HL-60 (cell line): ENCODE data around the gene BRD4.

Source experiments
- CTCF ChIP-seq: IDR thresholded peaks from one replicate; pipeline ENCODE4 v1.5.1; 2011; ENCODE audit warnings: low read length, control low read depth, inconsistent platforms; ENCODE audit not compliant: insufficient read depth
- POLR2AphosphoS5 ChIP-seq: IDR thresholded peaks from 2 replicates; pipeline ENCODE4 v1.6.1; 2012; ENCODE audit warnings: low read depth
- SPI1 ChIP-seq: IDR thresholded peaks from 2 replicates; pipeline ENCODE4 v1.6.1; 2012; ENCODE audit warnings: low read depth, mild to moderate bottlenecking, borderline replicate concordance
- TF ChIP-seq, protein P1 (sequence below): IDR thresholded peaks from 2 replicates; pipeline ENCODE4 v1.6.1; 2012; ENCODE audit warnings: low read depth; ENCODE audit not compliant: insufficient replicate concordance

DNA sequence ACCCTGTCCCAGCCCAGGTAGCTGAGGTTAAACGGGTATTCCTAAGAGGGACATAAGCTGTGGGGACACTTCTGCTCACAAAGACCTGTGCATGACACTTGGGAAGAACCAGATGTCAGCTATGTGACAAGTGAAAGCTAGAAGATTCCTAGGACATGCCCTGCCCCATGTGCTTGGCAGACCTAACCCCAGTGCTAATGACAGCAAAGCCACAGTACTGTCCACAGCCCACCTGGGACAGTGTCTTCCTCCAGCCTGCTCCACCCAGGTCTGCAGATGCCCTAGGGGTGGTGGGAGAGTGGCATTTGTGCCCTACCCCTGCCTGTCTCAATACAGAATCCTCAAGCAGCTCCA is 81.7 kb downstream of the BRD4 start:
- TF ChIP-seq SPI1 (no peak), CTCF (no peak), POLR2AphosphoS5 (no peak)
- TF ChIP-seq, protein P1, sequence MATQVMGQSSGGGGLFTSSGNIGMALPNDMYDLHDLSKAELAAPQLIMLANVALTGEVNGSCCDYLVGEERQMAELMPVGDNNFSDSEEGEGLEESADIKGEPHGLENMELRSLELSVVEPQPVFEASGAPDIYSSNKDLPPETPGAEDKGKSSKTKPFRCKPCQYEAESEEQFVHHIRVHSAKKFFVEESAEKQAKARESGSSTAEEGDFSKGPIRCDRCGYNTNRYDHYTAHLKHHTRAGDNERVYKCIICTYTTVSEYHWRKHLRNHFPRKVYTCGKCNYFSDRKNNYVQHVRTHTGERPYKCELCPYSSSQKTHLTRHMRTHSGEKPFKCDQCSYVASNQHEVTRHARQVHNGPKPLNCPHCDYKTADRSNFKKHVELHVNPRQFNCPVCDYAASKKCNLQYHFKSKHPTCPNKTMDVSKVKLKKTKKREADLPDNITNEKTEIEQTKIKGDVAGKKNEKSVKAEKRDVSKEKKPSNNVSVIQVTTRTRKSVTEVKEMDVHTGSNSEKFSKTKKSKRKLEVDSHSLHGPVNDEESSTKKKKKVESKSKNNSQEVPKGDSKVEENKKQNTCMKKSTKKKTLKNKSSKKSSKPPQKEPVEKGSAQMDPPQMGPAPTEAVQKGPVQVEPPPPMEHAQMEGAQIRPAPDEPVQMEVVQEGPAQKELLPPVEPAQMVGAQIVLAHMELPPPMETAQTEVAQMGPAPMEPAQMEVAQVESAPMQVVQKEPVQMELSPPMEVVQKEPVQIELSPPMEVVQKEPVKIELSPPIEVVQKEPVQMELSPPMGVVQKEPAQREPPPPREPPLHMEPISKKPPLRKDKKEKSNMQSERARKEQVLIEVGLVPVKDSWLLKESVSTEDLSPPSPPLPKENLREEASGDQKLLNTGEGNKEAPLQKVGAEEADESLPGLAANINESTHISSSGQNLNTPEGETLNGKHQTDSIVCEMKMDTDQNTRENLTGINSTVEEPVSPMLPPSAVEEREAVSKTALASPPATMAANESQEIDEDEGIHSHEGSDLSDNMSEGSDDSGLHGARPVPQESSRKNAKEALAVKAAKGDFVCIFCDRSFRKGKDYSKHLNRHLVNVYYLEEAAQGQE = no peak
